Measurements from ENCODE around the gene CDC42EP4. TPM values are rescaled to one million over a fixed set of nuclear protein-coding genes. Genes with fewer than 3 reads are reported as not detected.

CDC42EP4 gene
- total and polyA plus RNA-seq, 10 of the 15 experiments (the other 5 are each of a cell fraction or from before 2014, with no cell fraction given), result 0.05 to 7.1 (median 2.7) TPM

DNA sequence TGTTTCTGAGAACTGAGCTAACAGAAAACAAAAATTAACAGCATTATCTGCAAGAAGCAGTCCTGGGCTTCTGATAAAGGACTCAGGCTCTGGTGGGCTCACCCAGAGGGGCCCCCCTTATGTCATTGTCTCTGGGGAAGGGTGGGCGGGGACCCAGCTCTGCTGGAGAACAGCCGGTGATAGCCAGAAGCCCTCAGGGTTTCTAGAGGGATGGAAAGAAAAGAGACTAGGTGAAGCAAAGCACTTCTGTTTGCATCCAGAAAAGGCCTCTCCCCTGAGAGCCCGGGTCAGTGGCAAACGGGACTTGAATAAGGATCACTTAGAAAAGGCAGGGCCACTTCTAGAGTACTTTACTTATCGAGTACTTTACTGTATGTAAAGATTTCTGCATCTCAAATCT, 7.0 kb upstream of the CDC42EP4 start:
- POLR2A ChIA-PET, result interaction anchor here (1.0 kb wide), 1 partner anchor 26 kb away, joined by 3 read pairs; no protein-coding TSS in a partner anchor
- H3K9me3 ChIP-seq (replicated peaks; ENCODE audit: control insufficient read depth, insufficient read depth, low read length), result no peaks in the 10 kb centered on the region
- no peak overlapping the region for H2AFZ ChIP-seq (ENCODE audit: control insufficient read depth, low read depth, low read length)
- no peaks in the 10 kb centered on the region for H3K79me2 ChIP-seq (ENCODE audit: control insufficient read depth, insufficient read depth, low read length)
- intact Hi-C loops (cut with micrococcal nuclease; ENCODE audit: unreplicated experiment), result no loop called here
- no peak overlapping the region for H3K4me2 ChIP-seq (ENCODE audit: control insufficient read depth, insufficient read depth)
- DNase-seq (ENCODE audit: low read depth, low spot score), result no peak
- RAD21 ChIA-PET (ENCODE audit: unreplicated experiment), result interaction anchor here (1.3 to 2.8 kb wide), 4 partner anchors 20 to 52 kb away, joined by 4 to 14 read pairs (median 7); no protein-coding TSS in a partner anchor
- peaks cover 12% of the 10 kb centered on the region for H3K4me1 ChIP-seq (ENCODE audit: control insufficient read depth, insufficient read depth, low read length)
- CTCF ChIA-PET, result interaction anchor here (1.1 to 2.0 kb wide), 2 partner anchors 23 to 50 kb away, joined by 3 to 7 read pairs; no protein-coding TSS in a partner anchor
- no TSS peak for BruUV-seq (replicated peaks)
- H3K27ac ChIP-seq (ENCODE audit: control insufficient read depth, insufficient read depth), result no peak overlapping the region
- H3K36me3 ChIP-seq (ENCODE audit: control insufficient read depth in 2 of 2, insufficient read depth in 2 of 2, low read length in 1 of 2), result no peaks in the 10 kb centered on the region
- in situ Hi-C loops (cut with MboI), result no loop called here
- SMC1A ChIA-PET (ENCODE audit: uncharacterized antibody, unreplicated experiment), result interaction anchor here (0.8 to 2.8 kb wide), 6 partner anchors 12 to 63 kb away, joined by 4 to 28 read pairs (median 9); no protein-coding TSS in a partner anchor
- no peaks in the 10 kb centered on the region for H3K27me3 ChIP-seq (replicated peaks in 1 of 2; ENCODE audit: control insufficient read depth in 2 of 2, insufficient read depth in 2 of 2, low read length in 1 of 2)
- WGBS (ENCODE audit: insufficient coverage, insufficient replicate concordance, low lambda C conversion rate, missing lambda C conversion rate), result 40% methylated on average over 4 of the region's 5 CpGs
- TF ChIP-seq MTA3 (IDR thresholded peaks at IDR 0.05; ENCODE audit: borderline replicate concordance, low read length) (no peak), TBL1XR1 (IDR thresholded peaks at IDR 0.05; ENCODE audit: low read depth, low read length) (no peak), SPI1 (IDR thresholded peaks at IDR 0.05; ENCODE audit: borderline replicate concordance, insufficient read depth, low read depth, low read length) (no peak), HDGF (IDR thresholded peaks at IDR 0.05) (no peak), ZNF384 (IDR thresholded peaks at IDR 0.05; ENCODE audit: borderline replicate concordance, low read depth, low read length) (no peak), NBN (IDR thresholded peaks at IDR 0.05) (no peak)
- TF ChIP-seq, protein P1, sequence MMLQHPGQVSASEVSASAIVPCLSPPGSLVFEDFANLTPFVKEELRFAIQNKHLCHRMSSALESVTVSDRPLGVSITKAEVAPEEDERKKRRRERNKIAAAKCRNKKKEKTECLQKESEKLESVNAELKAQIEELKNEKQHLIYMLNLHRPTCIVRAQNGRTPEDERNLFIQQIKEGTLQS (IDR thresholded peaks at IDR 0.05; ENCODE audit: borderline replicate concordance, extremely low read depth, low read depth, low read length), result no peak
- TF ChIP-seq, protein P2, sequence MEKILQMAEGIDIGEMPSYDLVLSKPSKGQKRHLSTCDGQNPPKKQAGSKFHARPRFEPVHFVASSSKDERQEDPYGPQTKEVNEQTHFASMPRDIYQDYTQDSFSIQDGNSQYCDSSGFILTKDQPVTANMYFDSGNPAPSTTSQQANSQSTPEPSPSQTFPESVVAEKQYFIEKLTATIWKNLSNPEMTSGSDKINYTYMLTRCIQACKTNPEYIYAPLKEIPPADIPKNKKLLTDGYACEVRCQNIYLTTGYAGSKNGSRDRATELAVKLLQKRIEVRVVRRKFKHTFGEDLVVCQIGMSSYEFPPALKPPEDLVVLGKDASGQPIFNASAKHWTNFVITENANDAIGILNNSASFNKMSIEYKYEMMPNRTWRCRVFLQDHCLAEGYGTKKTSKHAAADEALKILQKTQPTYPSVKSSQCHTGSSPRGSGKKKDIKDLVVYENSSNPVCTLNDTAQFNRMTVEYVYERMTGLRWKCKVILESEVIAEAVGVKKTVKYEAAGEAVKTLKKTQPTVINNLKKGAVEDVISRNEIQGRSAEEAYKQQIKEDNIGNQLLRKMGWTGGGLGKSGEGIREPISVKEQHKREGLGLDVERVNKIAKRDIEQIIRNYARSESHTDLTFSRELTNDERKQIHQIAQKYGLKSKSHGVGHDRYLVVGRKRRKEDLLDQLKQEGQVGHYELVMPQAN (conservative IDR thresholded peaks at IDR 0.05), result no peak
- TF ChIP-seq, protein P3, sequence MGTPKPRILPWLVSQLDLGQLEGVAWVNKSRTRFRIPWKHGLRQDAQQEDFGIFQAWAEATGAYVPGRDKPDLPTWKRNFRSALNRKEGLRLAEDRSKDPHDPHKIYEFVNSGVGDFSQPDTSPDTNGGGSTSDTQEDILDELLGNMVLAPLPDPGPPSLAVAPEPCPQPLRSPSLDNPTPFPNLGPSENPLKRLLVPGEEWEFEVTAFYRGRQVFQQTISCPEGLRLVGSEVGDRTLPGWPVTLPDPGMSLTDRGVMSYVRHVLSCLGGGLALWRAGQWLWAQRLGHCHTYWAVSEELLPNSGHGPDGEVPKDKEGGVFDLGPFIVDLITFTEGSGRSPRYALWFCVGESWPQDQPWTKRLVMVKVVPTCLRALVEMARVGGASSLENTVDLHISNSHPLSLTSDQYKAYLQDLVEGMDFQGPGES (IDR thresholded peaks at IDR 0.05), result no peak
- TF ChIP-seq, protein P4, sequence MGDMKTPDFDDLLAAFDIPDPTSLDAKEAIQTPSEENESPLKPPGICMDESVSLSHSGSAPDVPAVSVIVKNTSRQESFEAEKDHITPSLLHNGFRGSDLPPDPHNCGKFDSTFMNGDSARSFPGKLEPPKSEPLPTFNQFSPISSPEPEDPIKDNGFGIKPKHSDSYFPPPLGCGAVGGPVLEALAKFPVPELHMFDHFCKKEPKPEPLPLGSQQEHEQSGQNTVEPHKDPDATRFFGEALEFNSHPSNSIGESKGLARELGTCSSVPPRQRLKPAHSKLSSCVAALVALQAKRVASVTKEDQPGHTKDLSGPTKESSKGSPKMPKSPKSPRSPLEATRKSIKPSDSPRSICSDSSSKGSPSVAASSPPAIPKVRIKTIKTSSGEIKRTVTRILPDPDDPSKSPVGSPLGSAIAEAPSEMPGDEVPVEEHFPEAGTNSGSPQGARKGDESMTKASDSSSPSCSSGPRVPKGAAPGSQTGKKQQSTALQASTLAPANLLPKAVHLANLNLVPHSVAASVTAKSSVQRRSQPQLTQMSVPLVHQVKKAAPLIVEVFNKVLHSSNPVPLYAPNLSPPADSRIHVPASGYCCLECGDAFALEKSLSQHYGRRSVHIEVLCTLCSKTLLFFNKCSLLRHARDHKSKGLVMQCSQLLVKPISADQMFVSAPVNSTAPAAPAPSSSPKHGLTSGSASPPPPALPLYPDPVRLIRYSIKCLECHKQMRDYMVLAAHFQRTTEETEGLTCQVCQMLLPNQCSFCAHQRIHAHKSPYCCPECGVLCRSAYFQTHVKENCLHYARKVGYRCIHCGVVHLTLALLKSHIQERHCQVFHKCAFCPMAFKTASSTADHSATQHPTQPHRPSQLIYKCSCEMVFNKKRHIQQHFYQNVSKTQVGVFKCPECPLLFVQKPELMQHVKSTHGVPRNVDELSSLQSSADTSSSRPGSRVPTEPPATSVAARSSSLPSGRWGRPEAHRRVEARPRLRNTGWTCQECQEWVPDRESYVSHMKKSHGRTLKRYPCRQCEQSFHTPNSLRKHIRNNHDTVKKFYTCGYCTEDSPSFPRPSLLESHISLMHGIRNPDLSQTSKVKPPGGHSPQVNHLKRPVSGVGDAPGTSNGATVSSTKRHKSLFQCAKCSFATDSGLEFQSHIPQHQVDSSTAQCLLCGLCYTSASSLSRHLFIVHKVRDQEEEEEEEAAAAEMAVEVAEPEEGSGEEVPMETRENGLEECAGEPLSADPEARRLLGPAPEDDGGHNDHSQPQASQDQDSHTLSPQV (IDR thresholded peaks at IDR 0.05), result no peak
- H4K20me1 ChIP-seq (ENCODE audit: control insufficient read depth, insufficient read depth), result no peaks in the 10 kb centered on the region
- H3K4me3 ChIP-seq, result no peak overlapping the region
- no peak for ATAC-seq
- no peak overlapping the region for H3K9ac ChIP-seq (ENCODE audit: control insufficient read depth, insufficient read depth, low read length)
- no peak for FAIRE-seq

Data from GM12878 (cell line).